Lung (tissue), 12 donors: ENCODE measurements around the gene NOP56. TPM values are rescaled to one million over a fixed set of nuclear protein-coding genes. Genes with fewer than 3 reads are reported as not detected.

Experiments
- ATAC-seq: fragments of 200-7000 bp; cut with Tn5 transposase; one replicate; pipeline ENCODE4 v1.9.1; 2020; ENCODE audit warnings: moderate number of reproducible peaks; ENCODE audit not compliant: insufficient read depth, low FRiP score
- DNase-seq, 3 donors: peaks; one replicate each; pipeline ENCODE4 v3.0.0-alpha.2; 2013 to 2017
- H3K27ac ChIP-seq, 2 donors: one replicate each; pipeline ENCODE4 v1.5.1; 2013; ENCODE audit warnings: mild to moderate bottlenecking in 2 of 2, moderate library complexity in 2 of 2, control low read depth in 1 of 2, inconsistent platforms in 1 of 2, low read depth in 1 of 2, low read length in 1 of 2
- H3K27me3 ChIP-seq, 3 donors: one replicate each; pipeline ENCODE4 v1.5.1; 2013; ENCODE audit warnings: low read length in 2 of 3; ENCODE audit not compliant: control insufficient read depth in 3 of 3, insufficient read depth in 3 of 3
- H3K36me3 ChIP-seq, 4 donors: one replicate each; pipeline ENCODE4 v1.5.1; 2013; ENCODE audit warnings: low read length in 4 of 4, mild to moderate bottlenecking in 1 of 4, moderate library complexity in 1 of 4; ENCODE audit not compliant: control insufficient read depth in 4 of 4, insufficient read depth in 4 of 4
- H3K4me1 ChIP-seq, 5 donors: one replicate each; pipeline ENCODE4 v1.5.1; 2013; ENCODE audit warnings: low read length in 5 of 5, mild to moderate bottlenecking in 2 of 5, moderate library complexity in 1 of 5; ENCODE audit not compliant: control insufficient read depth in 5 of 5, insufficient read depth in 5 of 5
- H3K4me3 ChIP-seq: one replicate; pipeline ENCODE4 v1.5.1; 2013; ENCODE audit warnings: mild to moderate bottlenecking, control low read depth, moderate library complexity
- H3K9ac ChIP-seq, 2 donors: one replicate each; pipeline ENCODE4 v1.5.1; 2013; ENCODE audit warnings: low read length in 2 of 2, control low read depth in 1 of 2; ENCODE audit not compliant: insufficient read depth in 1 of 2
- H3K9me3 ChIP-seq, 4 donors: one replicate each; pipeline ENCODE4 v1.5.1; 2013; ENCODE audit warnings: low read length in 3 of 4, mild to moderate bottlenecking in 1 of 4, moderate library complexity in 1 of 4; ENCODE audit not compliant: control insufficient read depth in 4 of 4, insufficient read depth in 3 of 4
- WGBS, 2 donors: extraction: QIAGEN DNeasy Blood & Tissue Kit; methylation state at CpG; one replicate each; pipeline ENCODE4 v1.1.7; 2013; 5-methylcytosine and 5-hydroxymethylcytosine counted together
- polyA plus RNA-seq, 2 donors: library from polyadenylated mRNA; stranded (reverse); fragments of 200-250 nt; gene quantifications; one replicate each; pipeline ENCODE4 v1.2.1, GENCODE V29; 2013
- total RNA-seq, 2 donors: library from RNA; depleted of rRNA in 1 of 2; stranded (reverse); fragments of >200 nt in 1 of 2; gene quantifications; one replicate each; pipeline ENCODE4 v1.2.1, GENCODE V29; 2014 to 2021
- TF ChIP-seq, protein P1 (sequence below): IDR thresholded peaks from 2 replicates; pipeline ENCODE4 v1.5.1; 2012; ENCODE audit warnings: mild to moderate bottlenecking; ENCODE audit errors: control extremely low read depth, extremely low read depth
- donor health status: control.
- donor health status: control.
- donor health status: Bipolar disorder and iron deficiency.
- donor health status: healthy.
- donor health status: DM: yes; HTN: yes; CAD: no.

The NOP56 gene
- total and polyA plus RNA-seq, 4 donors = 73.3 to 138 (median 112) TPM

DNA sequence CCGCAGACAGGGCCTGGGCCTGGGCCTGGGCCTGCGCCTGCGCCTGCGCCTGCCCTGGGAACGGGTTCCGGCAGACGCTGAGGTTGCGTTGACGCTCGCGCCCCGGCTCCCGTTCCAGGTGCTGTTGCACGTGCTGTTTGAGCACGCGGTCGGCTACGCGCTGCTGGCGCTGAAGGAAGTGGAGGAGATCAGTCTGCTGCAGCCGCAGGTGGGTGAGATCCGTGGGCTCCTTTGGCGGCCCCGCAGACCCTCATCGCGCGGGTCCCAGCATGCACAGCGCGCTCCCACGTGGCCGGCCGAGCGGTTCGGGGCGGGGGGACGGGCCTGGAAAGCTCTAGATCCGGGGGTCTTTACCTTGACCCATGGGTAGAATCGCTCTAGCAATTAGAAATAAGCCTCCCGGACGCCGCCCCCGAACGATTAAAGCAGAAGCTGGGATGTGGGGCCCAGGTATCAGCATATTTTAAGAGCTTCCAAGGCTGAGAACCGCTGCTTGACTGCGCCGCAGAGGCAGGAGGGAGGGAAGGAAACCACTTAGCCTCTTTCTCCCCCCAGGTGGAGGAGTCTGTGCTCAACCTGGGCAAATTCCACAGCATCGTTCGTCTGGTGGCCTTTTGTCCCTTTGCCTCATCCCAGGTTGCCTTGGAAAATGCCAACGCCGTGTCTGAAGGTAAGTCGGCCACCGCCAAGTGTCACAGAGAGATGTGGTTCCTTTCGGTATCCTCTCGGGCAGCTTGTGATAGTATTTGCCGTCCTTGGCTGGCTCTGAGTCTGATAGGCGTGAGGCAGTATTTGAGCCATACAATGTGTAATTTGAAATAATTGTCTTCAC is 508 bp downstream of the NOP56 start:
- Histone ChIP-seq H3K36me3 (peaks cover 16 to 42% (median 36%) of the 10 kb centered on the region in 4 donors), H3K27ac (peak overlapping the region; percentile 71 to 85), H3K4me3 (peak overlapping the region; percentile 88), H3K27me3 (no peaks in the 10 kb centered on the region), H3K9ac (peak overlapping the region; percentile 74 to 76), H3K9me3 (no peaks in the 10 kb centered on the region), H3K4me1 (peaks cover 0 to 20% (median 3%) of the 10 kb centered on the region in 5 donors)
- 1% methylated on average over 50 to 56 of the region's 56 CpGs for WGBS, 2 donors
- DNase-seq (no peak), ATAC-seq (peak; percentile 63)
- TF ChIP-seq, protein P1, sequence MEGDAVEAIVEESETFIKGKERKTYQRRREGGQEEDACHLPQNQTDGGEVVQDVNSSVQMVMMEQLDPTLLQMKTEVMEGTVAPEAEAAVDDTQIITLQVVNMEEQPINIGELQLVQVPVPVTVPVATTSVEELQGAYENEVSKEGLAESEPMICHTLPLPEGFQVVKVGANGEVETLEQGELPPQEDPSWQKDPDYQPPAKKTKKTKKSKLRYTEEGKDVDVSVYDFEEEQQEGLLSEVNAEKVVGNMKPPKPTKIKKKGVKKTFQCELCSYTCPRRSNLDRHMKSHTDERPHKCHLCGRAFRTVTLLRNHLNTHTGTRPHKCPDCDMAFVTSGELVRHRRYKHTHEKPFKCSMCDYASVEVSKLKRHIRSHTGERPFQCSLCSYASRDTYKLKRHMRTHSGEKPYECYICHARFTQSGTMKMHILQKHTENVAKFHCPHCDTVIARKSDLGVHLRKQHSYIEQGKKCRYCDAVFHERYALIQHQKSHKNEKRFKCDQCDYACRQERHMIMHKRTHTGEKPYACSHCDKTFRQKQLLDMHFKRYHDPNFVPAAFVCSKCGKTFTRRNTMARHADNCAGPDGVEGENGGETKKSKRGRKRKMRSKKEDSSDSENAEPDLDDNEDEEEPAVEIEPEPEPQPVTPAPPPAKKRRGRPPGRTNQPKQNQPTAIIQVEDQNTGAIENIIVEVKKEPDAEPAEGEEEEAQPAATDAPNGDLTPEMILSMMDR = no peak

DNA sequence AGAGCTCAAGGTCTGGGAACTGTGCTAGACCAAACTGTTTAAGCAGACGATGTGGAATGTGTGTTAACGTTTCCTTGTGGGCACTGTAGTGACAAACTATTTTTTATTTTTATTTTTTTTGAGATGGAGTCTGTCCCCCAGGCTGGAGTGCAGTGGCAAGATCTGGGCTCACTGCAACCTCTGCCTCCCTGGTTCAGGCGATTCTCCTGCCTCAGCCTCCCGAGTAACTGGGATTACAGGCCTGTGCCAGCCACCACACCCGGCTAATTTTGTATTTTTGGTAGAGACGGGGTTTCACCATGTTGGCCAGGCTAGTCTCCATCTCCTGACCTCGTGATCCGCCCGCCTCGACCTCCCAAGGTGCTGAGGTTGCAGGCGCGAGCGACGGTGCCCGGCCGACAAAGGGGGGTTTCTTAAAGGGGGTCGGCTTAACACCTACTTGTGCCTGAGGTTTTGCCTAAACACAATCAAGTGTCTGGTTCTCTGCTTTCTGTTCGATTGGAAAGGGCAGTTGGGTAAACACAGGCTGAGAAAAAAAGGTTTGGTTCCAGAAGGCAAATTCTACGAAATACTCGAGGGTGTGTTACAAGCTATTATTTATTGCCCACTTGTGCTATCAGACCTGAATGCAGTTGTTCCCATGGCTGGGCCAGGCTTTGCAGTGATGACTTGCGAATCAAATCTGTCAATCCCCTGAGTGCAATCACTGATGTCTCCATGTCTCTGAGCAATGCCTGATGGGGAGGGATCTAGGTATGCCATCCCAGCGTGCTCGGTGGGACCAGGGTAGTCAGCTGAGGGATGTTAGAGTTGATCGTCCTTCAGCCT is 1.3 kb downstream of the NOP56 start:
- TF ChIP-seq, protein P1 = no peak
- ATAC-seq = no peak
- H3K4me1 ChIP-seq = peaks cover 0 to 20% (median 3%) of the 10 kb centered on the region in 5 donors
- H3K9ac ChIP-seq = peak overlapping the region; percentile 74 to 76
- H3K27ac ChIP-seq = no peak overlapping the region
- H3K9me3 ChIP-seq = no peaks in the 10 kb centered on the region
- peaks cover 16 to 49% (median 42%) of the 10 kb centered on the region in 4 donors for H3K36me3 ChIP-seq
- H3K4me3 ChIP-seq = peak overlapping the region; percentile 88
- no peaks in the 10 kb centered on the region for H3K27me3 ChIP-seq
- 42 to 50% methylated on average over 24 of the region's 24 CpGs for WGBS, 2 donors
- no peak for DNase-seq

DNA sequence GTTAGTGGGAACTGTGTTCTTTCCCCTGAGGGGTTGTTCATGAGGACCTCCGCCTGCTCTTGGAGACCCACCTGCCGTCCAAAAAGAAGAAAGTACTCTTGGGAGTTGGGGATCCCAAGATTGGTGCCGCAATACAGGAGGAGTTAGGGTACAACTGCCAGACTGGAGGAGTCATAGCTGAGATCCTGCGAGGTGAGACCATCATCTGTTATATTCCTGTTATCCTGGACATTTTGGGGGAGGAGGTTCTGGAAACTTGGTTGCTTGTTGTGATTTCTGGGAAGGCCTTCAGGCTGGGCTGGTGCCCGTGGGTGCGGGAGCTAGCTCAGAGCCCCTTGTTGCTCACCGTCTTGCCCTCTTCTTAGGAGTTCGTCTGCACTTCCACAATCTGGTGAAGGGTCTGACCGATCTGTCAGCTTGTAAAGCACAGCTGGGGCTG is 2.0 kb downstream of the NOP56 start:
- Histone ChIP-seq H3K36me3 (peaks cover 16 to 55% (median 47%) of the 10 kb centered on the region in 4 donors), H3K9me3 (no peaks in the 10 kb centered on the region), H3K4me1 (peaks cover 0 to 20% (median 3%) of the 10 kb centered on the region in 5 donors), H3K27ac (no peak overlapping the region), H3K4me3 (no peak overlapping the region), H3K9ac (no peak overlapping the region), H3K27me3 (no peaks in the 10 kb centered on the region)
- 86 to 87% methylated on average over 9 of the region's 9 CpGs for WGBS, 2 donors
- DNase-seq (no peak), ATAC-seq (no peak)
- TF ChIP-seq, protein P1 = no peak
